ENCODE measurements around the gene OTOG.

Gene OTOG

DNA sequence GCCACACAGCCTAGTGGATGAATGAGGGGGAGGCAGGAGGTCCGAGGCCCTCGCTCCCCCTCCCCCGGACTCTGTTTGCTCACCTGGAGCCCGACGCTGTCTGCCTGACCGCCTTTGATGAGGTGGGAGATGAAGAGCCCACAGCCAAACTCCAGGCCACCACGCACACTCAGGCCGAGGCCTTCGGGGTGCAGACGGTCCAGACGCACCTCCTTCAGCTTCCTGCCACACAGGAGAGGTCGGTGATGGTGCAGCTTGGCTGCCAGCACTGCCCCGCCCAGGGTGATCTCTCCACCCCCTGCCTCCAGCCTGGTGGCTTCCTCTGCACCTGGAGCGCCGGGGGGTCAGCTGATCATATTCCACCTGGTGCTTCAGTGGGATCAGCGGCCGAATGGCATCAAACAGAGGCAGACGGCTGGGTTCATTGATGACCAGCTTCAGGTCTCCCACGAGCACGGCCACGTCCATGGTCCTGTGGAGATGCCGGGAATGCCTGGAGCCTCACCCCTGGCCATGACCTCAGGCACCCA lies 15.9 kb upstream of the OTOG start:
- Histone ChIP-seq H3K27ac (ENCODE audit: low read length) (no peak overlapping the region), H3K4me2 (ENCODE audit: low read depth, low read length) (no peak overlapping the region)
- no peak for DNase-seq

DNA sequence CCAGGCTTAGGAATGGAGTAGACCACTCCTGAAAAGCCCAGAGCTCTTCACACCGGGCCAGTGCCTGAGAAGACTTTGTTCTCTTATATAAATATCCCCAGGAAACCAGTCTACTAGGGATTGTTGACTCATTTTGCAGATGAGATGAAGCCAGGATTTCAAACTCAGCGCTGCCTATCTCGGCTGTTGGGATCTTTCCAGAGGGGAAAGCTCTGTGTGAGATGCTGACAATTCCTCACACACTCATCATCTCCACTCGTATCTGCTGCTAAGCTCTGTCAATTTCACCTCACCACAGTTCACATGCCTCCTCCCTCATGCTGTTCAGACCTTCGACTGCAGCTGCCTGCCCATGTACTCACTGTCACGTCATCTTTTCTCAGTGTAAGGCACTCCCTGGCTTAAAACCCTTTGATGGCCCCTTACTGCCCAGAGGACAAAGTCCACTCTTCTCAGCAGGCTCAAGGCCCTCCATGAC lies 15.4 kb upstream of the OTOG start:
- Histone ChIP-seq H3K27me3 (replicated peaks; ENCODE audit: insufficient read depth, low read length) (peaks cover 33% of the 10 kb centered on the region), H3K4me3 (ENCODE audit: low read length) (no peak overlapping the region)
- no peak for DNase-seq

More for the DNA sequence above, 15.9 kb upstream of the OTOG start:
- no peaks in the 10 kb centered on the region for H3F3A ChIP-seq (ENCODE audit: insufficient read depth, low read length)
- no peaks in the 10 kb centered on the region for H3K4me1 ChIP-seq (ENCODE audit: low read length)
- no peaks in the 10 kb centered on the region for H3K9me3 ChIP-seq (replicated peaks; ENCODE audit: insufficient read depth, low read length)
- no peaks in the 10 kb centered on the region for H4K20me1 ChIP-seq (ENCODE audit: insufficient read depth, low read length)
- peaks cover 33% of the 10 kb centered on the region for H3K27me3 ChIP-seq (replicated peaks; ENCODE audit: insufficient read depth, low read length)
- H3K4me3 ChIP-seq (ENCODE audit: low read length) = no peak overlapping the region
- H3K79me2 ChIP-seq (ENCODE audit: low read length) = no peaks in the 10 kb centered on the region
- H3K9me2 ChIP-seq (replicated peaks; ENCODE audit: insufficient read depth, low read length) = no peaks in the 10 kb centered on the region
- TF ChIP-seq, protein P1, sequence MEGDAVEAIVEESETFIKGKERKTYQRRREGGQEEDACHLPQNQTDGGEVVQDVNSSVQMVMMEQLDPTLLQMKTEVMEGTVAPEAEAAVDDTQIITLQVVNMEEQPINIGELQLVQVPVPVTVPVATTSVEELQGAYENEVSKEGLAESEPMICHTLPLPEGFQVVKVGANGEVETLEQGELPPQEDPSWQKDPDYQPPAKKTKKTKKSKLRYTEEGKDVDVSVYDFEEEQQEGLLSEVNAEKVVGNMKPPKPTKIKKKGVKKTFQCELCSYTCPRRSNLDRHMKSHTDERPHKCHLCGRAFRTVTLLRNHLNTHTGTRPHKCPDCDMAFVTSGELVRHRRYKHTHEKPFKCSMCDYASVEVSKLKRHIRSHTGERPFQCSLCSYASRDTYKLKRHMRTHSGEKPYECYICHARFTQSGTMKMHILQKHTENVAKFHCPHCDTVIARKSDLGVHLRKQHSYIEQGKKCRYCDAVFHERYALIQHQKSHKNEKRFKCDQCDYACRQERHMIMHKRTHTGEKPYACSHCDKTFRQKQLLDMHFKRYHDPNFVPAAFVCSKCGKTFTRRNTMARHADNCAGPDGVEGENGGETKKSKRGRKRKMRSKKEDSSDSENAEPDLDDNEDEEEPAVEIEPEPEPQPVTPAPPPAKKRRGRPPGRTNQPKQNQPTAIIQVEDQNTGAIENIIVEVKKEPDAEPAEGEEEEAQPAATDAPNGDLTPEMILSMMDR (IDR thresholded peaks at IDR 0.05; ENCODE audit: low read length) = no peak
- TF ChIP-seq EZH2 (optimal IDR thresholded peaks at IDR 0.05; ENCODE audit: low read depth, low read length) = no peak
- TF ChIP-seq EZH2phosphoT487 (IDR thresholded peaks at IDR 0.05; ENCODE audit: low read length) = no peak
- no peaks in the 10 kb centered on the region for H3K36me3 ChIP-seq (replicated peaks; ENCODE audit: insufficient read depth, low read length)
- H2AFZ ChIP-seq (ENCODE audit: low read length) = no peak overlapping the region
- H3K9ac ChIP-seq (ENCODE audit: low read length) = no peak overlapping the region

DNA sequence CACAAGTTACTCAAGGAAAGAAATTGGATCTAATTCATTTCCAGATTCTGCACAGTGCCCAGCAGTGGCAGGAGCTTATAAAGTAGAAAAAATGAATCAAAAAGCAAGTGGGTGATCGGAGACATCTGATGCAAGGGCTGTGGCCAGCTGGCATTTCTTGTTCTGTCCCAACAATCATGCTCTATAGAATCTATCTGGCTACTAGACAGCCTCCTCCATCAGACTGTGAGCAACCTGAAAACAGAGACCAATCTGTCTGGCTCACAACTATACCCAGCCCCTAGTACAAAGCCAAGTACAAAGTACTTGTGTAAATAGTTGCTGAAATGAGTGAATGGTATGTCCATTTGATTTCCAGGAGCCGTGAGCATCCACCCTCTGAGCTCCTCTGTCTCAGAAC lies 14.3 kb upstream of the OTOG start:
- peaks cover 33% of the 10 kb centered on the region for H3K27me3 ChIP-seq (replicated peaks; ENCODE audit: insufficient read depth, low read length)
- no peak overlapping the region for H3K4me3 ChIP-seq (ENCODE audit: low read length)
- H3K36me3 ChIP-seq (replicated peaks; ENCODE audit: insufficient read depth, low read length) = no peaks in the 10 kb centered on the region
- no peaks in the 10 kb centered on the region for H3K9me3 ChIP-seq (replicated peaks; ENCODE audit: insufficient read depth, low read length)
- no peaks in the 10 kb centered on the region for H3K9me2 ChIP-seq (replicated peaks; ENCODE audit: insufficient read depth, low read length)
- no peak overlapping the region for H3K4me2 ChIP-seq (ENCODE audit: low read depth, low read length)
- H2AFZ ChIP-seq (ENCODE audit: low read length) = no peak overlapping the region
- no peak for DNase-seq
- no peaks in the 10 kb centered on the region for H3K4me1 ChIP-seq (ENCODE audit: low read length)
- no peaks in the 10 kb centered on the region for H3K79me2 ChIP-seq (ENCODE audit: low read length)
- TF ChIP-seq EZH2 (optimal IDR thresholded peaks at IDR 0.05; ENCODE audit: low read depth, low read length) (no peak), EZH2phosphoT487 (IDR thresholded peaks at IDR 0.05; ENCODE audit: low read length) (no peak)
- TF ChIP-seq, protein P1 (IDR thresholded peaks at IDR 0.05; ENCODE audit: low read length) = no peak
- no peak overlapping the region for H3K27ac ChIP-seq (ENCODE audit: low read length)
- no peaks in the 10 kb centered on the region for H4K20me1 ChIP-seq (ENCODE audit: insufficient read depth, low read length)
- no peak overlapping the region for H3K9ac ChIP-seq (ENCODE audit: low read length)
- H3F3A ChIP-seq (ENCODE audit: insufficient read depth, low read length) = no peaks in the 10 kb centered on the region

More for the DNA sequence above, 15.4 kb upstream of the OTOG start:
- H3K27ac ChIP-seq (ENCODE audit: low read length) = no peak overlapping the region
- H3K9ac ChIP-seq (ENCODE audit: low read length) = no peak overlapping the region
- no peaks in the 10 kb centered on the region for H3K79me2 ChIP-seq (ENCODE audit: low read length)
- TF ChIP-seq EZH2phosphoT487 (IDR thresholded peaks at IDR 0.05; ENCODE audit: low read length) (no peak), EZH2 (optimal IDR thresholded peaks at IDR 0.05; ENCODE audit: low read depth, low read length) (no peak)
- TF ChIP-seq, protein P1 (IDR thresholded peaks at IDR 0.05; ENCODE audit: low read length) = no peak
- H2AFZ ChIP-seq (ENCODE audit: low read length) = no peak overlapping the region
- no peak overlapping the region for H3K4me2 ChIP-seq (ENCODE audit: low read depth, low read length)
- no peaks in the 10 kb centered on the region for H4K20me1 ChIP-seq (ENCODE audit: insufficient read depth, low read length)
- H3K9me2 ChIP-seq (replicated peaks; ENCODE audit: insufficient read depth, low read length) = no peaks in the 10 kb centered on the region
- no peaks in the 10 kb centered on the region for H3K9me3 ChIP-seq (replicated peaks; ENCODE audit: insufficient read depth, low read length)
- no peaks in the 10 kb centered on the region for H3F3A ChIP-seq (ENCODE audit: insufficient read depth, low read length)
- no peaks in the 10 kb centered on the region for H3K4me1 ChIP-seq (ENCODE audit: low read length)
- H3K36me3 ChIP-seq (replicated peaks; ENCODE audit: insufficient read depth, low read length) = no peaks in the 10 kb centered on the region
